H9 (cell line): ENCODE measurements around the gene TAGLN. TPM values are rescaled to one million over a fixed set of nuclear protein-coding genes. Genes with fewer than 3 reads are reported as not detected.

ENCODE experiments used
- DNase-seq: peaks from one replicate; pipeline ENCODE4 v3.0.0-alpha.2; 2017
- H2AFZ ChIP-seq: one replicate; pipeline ENCODE4 v1.6.1; 2013; ENCODE audit warnings: mild to moderate bottlenecking, low read length, control low read depth, moderate library complexity
- H2AK5ac ChIP-seq: 2 replicates; pipeline ENCODE4 v1.6.1; 2013; ENCODE audit warnings: low read length, control low read depth, mixed read lengths; ENCODE audit not compliant: insufficient read length
- H2BK120ac ChIP-seq: one replicate; pipeline ENCODE4 v1.6.1; 2013; ENCODE audit warnings: low read depth, mild to moderate bottlenecking, low read length, control low read depth, inconsistent platforms; ENCODE audit not compliant: poor library complexity, severe bottlenecking
- H2BK12ac ChIP-seq: 2 replicates; pipeline ENCODE4 v1.6.1; 2013; ENCODE audit warnings: low read length, control low read depth, mixed read lengths, low read depth; ENCODE audit not compliant: insufficient read length
- H2BK15ac ChIP-seq: 2 replicates; pipeline ENCODE4 v1.6.1; 2013; ENCODE audit warnings: low read depth, low read length, control low read depth
- H2BK20ac ChIP-seq: one replicate; pipeline ENCODE4 v1.6.1; 2013; ENCODE audit warnings: low read depth, mild to moderate bottlenecking, low read length, control low read depth, inconsistent platforms; ENCODE audit not compliant: poor library complexity, severe bottlenecking
- H2BK5ac ChIP-seq: 2 replicates; pipeline ENCODE4 v1.6.1; 2013; ENCODE audit warnings: low read length, control low read depth, mixed read lengths; ENCODE audit not compliant: insufficient read length
- H3K14ac ChIP-seq: 2 replicates; pipeline ENCODE4 v1.6.1; 2013; ENCODE audit warnings: low read length, control low read depth; ENCODE audit not compliant: insufficient read depth
- H3K18ac ChIP-seq: 2 replicates; pipeline ENCODE4 v1.6.1; 2013; ENCODE audit warnings: low read depth, mild to moderate bottlenecking, mixed read lengths, low read length, control low read depth; ENCODE audit not compliant: insufficient read length
- H3K23ac ChIP-seq: 2 replicates; pipeline ENCODE4 v1.6.1; 2013; ENCODE audit warnings: low read length, control low read depth, mixed read lengths, low read depth; ENCODE audit not compliant: insufficient read length
- H3K23me2 ChIP-seq: 2 replicates; pipeline ENCODE4 v1.6.1; 2013; ENCODE audit warnings: low read depth, mild to moderate bottlenecking, mixed read lengths, low read length, control low read depth; ENCODE audit not compliant: insufficient read length, poor library complexity, severe bottlenecking
- H3K27ac ChIP-seq: 2 replicates; pipeline ENCODE4 v1.5.1; 2013; ENCODE audit warnings: low read length, control low read depth, mixed read lengths, low read depth; ENCODE audit not compliant: insufficient read length
- H3K27me3 ChIP-seq: 2 replicates; pipeline ENCODE4 v1.6.1; 2013; ENCODE audit warnings: low read length, control low read depth, inconsistent platforms; ENCODE audit not compliant: insufficient read depth
- H3K4ac ChIP-seq: 2 replicates; pipeline ENCODE4 v1.6.1; 2013; ENCODE audit warnings: low read depth, mild to moderate bottlenecking, control low read depth, inconsistent platforms, low read length, moderate library complexity
- H3K4me1 ChIP-seq: 2 replicates; pipeline ENCODE4 v1.6.1; 2013; ENCODE audit warnings: low read length, control low read depth, inconsistent platforms; ENCODE audit not compliant: insufficient read depth
- H3K4me2 ChIP-seq: 2 replicates; pipeline ENCODE4 v1.6.1; 2013; ENCODE audit warnings: low read length, control low read depth, mixed read lengths; ENCODE audit not compliant: insufficient read length, insufficient read depth
- H3K56ac ChIP-seq: 2 replicates; pipeline ENCODE4 v1.6.1; 2013; ENCODE audit warnings: low read depth, mild to moderate bottlenecking, mixed read lengths, low read length, control low read depth; ENCODE audit not compliant: insufficient read length
- H3K79me1 ChIP-seq: 2 replicates; pipeline ENCODE4 v1.6.1; 2013; ENCODE audit warnings: low read depth, mild to moderate bottlenecking, moderate library complexity, low read length, control low read depth, inconsistent platforms; ENCODE audit not compliant: insufficient read depth, poor library complexity, severe bottlenecking
- H3K79me2 ChIP-seq: 2 replicates; pipeline ENCODE4 v1.6.1; 2013; ENCODE audit warnings: low read length, control low read depth, inconsistent platforms; ENCODE audit not compliant: insufficient read depth
- H3K9ac ChIP-seq: 2 replicates; pipeline ENCODE4 v1.6.1; 2013; ENCODE audit warnings: low read length, control low read depth, mixed read lengths; ENCODE audit not compliant: insufficient read length; ENCODE audit errors: extremely low read depth
- H3K9me3 ChIP-seq: one replicate; pipeline ENCODE4 v1.6.1; 2013; ENCODE audit warnings: low read depth, low read length, inconsistent platforms; ENCODE audit not compliant: control insufficient read depth
- H3T11ph ChIP-seq: one replicate; pipeline ENCODE4 v1.6.1; 2013; ENCODE audit warnings: mild to moderate bottlenecking, low read length, control low read depth, inconsistent platforms
- H4K20me1 ChIP-seq: one replicate; pipeline ENCODE4 v1.6.1; 2013; ENCODE audit not compliant: control insufficient read depth, insufficient read length, insufficient read depth
- H4K5ac ChIP-seq: 2 replicates; pipeline ENCODE4 v1.6.1; 2013; ENCODE audit warnings: low read depth, mild to moderate bottlenecking, mixed read lengths, low read length, control low read depth; ENCODE audit not compliant: insufficient read length
- H4K8ac ChIP-seq: replicated peaks from 2 replicates; pipeline ENCODE4 v1.6.1; 2013; ENCODE audit warnings: low read length, control low read depth, mixed read lengths, low read depth; ENCODE audit not compliant: insufficient read length
- H4K91ac ChIP-seq: 2 replicates; pipeline ENCODE4 v1.6.1; 2013; ENCODE audit warnings: low read depth, mild to moderate bottlenecking, moderate library complexity, mixed read lengths, low read length, control low read depth; ENCODE audit not compliant: insufficient read length
- H3K27ac Mint-ChIP-seq, 3 experiments: 2 replicates in 2 of 3; 3 replicates in 1 of 3; pipeline ENCODE4 v1.8.0; 2020 to 2021; ENCODE audit warnings: mixed read lengths in 3 of 3, mild to moderate bottlenecking in 1 of 3, moderate library complexity in 1 of 3
- H3K27me3 Mint-ChIP-seq: 2 replicates; pipeline ENCODE4 v1.8.0; 2021; ENCODE audit warnings: low read depth, mild to moderate bottlenecking, moderate library complexity, mixed read lengths
- H3K36me3 Mint-ChIP-seq, 3 experiments: 2 replicates in 2 of 3; 3 replicates in 1 of 3; pipeline ENCODE4 v1.8.0; 2020 to 2021; ENCODE audit warnings: low read depth in 3 of 3, mixed read lengths in 3 of 3; ENCODE audit not compliant: insufficient read depth in 1 of 3
- H3K4me1 Mint-ChIP-seq, 2 experiments: 2 replicates each; pipeline ENCODE4 v1.8.0; 2020; ENCODE audit warnings: mixed read lengths in 2 of 2
- H3K4me3 Mint-ChIP-seq, 2 experiments: 2 replicates in 1 of 2; 3 replicates in 1 of 2; pipeline ENCODE4 v1.8.0; 2020 to 2021; ENCODE audit warnings: mild to moderate bottlenecking in 2 of 2, mixed read lengths in 2 of 2, moderate library complexity in 1 of 2
- H3K9me3 Mint-ChIP-seq, 2 experiments: 2 replicates in 1 of 2; 3 replicates in 1 of 2; pipeline ENCODE4 v1.8.0; 2020; ENCODE audit warnings: mild to moderate bottlenecking in 2 of 2, mixed read lengths in 2 of 2, moderate library complexity in 1 of 2
- WGBS: extraction: QIAGEN DNeasy Blood & Tissue Kit; methylation state at CpG from one replicate; pipeline ENCODE4 v1.1.7; 2013; ENCODE audit warnings: missing lambda C conversion rate, low lambda C conversion rate, mixed read lengths; ENCODE audit not compliant: insufficient read length; ENCODE audit errors: extremely low coverage; 5-methylcytosine and 5-hydroxymethylcytosine counted together
- total RNA-seq: library from RNA; stranded (reverse); gene quantifications from 2 replicates; pipeline ENCODE4 v1.2.1, GENCODE V29; 2021
- TF ChIP-seq, protein P1 (sequence below): fragments of 200-600 bp; sonication (generic); conservative IDR thresholded peaks from 3 replicates; pipeline ENCODE4 v1.8.0; 2021; ENCODE audit warnings: antibody characterized with exemption, mild to moderate bottlenecking

The TAGLN gene
- total RNA-seq, 1 experiment from 2014 or later, result 176 TPM

DNA sequence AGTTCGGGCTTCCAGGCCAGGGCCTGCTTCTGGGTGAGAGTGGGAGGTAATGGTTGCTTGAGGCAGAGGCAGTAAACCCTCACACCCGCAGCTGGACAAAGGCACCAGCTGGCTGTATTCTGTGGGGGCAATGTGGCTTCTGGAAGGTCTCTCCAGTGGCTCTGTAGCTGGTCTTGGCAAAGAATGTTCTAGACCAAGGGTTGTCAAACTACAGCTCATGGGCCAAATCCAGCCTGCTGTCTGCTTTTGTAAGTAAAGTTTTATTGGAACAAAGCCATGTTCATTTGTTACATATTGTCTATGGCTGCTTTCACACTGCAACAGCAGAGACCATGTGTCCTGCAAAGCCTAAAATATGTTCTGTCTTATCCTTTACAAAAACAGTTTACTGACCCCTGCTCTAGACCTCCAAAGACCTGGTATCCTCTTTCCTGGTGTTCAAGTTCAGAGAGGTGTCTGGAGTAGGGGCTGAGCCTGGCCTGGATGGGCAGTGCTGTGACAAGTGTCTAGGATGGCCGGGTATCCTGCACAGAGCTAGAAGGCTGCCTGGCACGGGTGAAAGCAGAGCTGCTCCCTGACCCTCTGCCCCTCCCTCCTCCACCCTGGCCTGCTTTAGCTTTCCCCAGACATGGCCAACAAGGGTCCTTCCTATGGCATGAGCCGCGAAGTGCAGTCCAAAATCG, 3.4 kb downstream of the TAGLN start:
- Histone ChIP-seq H3K23ac (no peak overlapping the region), H4K20me1 (no peaks in the 10 kb centered on the region), H4K8ac (no peak overlapping the region), H2BK20ac (no peak overlapping the region), H2AFZ (no peak overlapping the region), H4K5ac (no peak overlapping the region), H2BK12ac (no peak overlapping the region), H3K56ac (no peak overlapping the region), H3T11ph (no peak overlapping the region), H3K9ac (no peak overlapping the region), H3K14ac (no peak overlapping the region; the same call in 1 of the 2 replicates), H3K4me2 (no peak overlapping the region), H3K4me1 (no peaks in the 10 kb centered on the region), H2BK120ac (no peak overlapping the region), H3K27ac (no peak overlapping the region), H3K23me2 (peaks cover 8% of the 10 kb centered on the region), H3K4ac (no peak overlapping the region), H2BK5ac (no peak overlapping the region), H4K91ac (no peak overlapping the region), H3K79me2 (peaks cover 3% of the 10 kb centered on the region; the same call in 1 of the 2 replicates), H2BK15ac (no peak overlapping the region), H3K27me3 (no peaks in the 10 kb centered on the region), H2AK5ac (no peak overlapping the region), H3K79me1 (no peaks in the 10 kb centered on the region), H3K9me3 (no peaks in the 10 kb centered on the region), H3K18ac (no peak overlapping the region)
- no peak for DNase-seq
- peak overlapping the region in 2 of 3 experiments; percentile 39 to 48; a peak in 3 of 7 replicates for H3K27ac Mint-ChIP-seq
- H3K4me3 Mint-ChIP-seq, result no peak overlapping the region
- TF ChIP-seq, protein P1, sequence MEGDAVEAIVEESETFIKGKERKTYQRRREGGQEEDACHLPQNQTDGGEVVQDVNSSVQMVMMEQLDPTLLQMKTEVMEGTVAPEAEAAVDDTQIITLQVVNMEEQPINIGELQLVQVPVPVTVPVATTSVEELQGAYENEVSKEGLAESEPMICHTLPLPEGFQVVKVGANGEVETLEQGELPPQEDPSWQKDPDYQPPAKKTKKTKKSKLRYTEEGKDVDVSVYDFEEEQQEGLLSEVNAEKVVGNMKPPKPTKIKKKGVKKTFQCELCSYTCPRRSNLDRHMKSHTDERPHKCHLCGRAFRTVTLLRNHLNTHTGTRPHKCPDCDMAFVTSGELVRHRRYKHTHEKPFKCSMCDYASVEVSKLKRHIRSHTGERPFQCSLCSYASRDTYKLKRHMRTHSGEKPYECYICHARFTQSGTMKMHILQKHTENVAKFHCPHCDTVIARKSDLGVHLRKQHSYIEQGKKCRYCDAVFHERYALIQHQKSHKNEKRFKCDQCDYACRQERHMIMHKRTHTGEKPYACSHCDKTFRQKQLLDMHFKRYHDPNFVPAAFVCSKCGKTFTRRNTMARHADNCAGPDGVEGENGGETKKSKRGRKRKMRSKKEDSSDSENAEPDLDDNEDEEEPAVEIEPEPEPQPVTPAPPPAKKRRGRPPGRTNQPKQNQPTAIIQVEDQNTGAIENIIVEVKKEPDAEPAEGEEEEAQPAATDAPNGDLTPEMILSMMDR, result no peak
- H3K27me3 Mint-ChIP-seq, result no peaks in the 10 kb centered on the region
- H3K9me3 Mint-ChIP-seq, result peaks cover 0 to 3% of the 10 kb centered on the region in 2 experiments; a peak in 1 of 5 replicates
- peaks cover 13 to 32% (median 29%) of the 10 kb centered on the region in 3 experiments; a peak in 6 of 7 replicates for H3K36me3 Mint-ChIP-seq
- WGBS, result no CpG with 5 or more reads among the region's 7 CpGs
- peaks cover 33 to 38% of the 10 kb centered on the region in 2 experiments for H3K4me1 Mint-ChIP-seq
